Subcutaneous adipose tissue (tissue), 4 donors: Measurements from ENCODE around the gene TSPAN4. TPM values are rescaled to one million over a fixed set of nuclear protein-coding genes. Genes with fewer than 3 reads are reported as not detected.

ENCODE experiments used
- CTCF ChIP-seq: fragments of 450-650 bp; IDR thresholded peaks from one replicate; pipeline ENCODE4 v1.5.1; 2016; ENCODE audit warnings: low read depth, mild to moderate bottlenecking, control low read depth, antibody characterized with exemption, moderate library complexity
- total RNA-seq, 4 donors: library from RNA; depleted of rRNA; stranded (reverse); fragments of >200 nt; gene quantifications; one replicate each; pipeline ENCODE4 v1.1.0, GENCODE V29; 2016

The TSPAN4 gene
- total RNA-seq, 4 donors from 2014 or later, result 67.0 to 219 (median 185) TPM

DNA sequence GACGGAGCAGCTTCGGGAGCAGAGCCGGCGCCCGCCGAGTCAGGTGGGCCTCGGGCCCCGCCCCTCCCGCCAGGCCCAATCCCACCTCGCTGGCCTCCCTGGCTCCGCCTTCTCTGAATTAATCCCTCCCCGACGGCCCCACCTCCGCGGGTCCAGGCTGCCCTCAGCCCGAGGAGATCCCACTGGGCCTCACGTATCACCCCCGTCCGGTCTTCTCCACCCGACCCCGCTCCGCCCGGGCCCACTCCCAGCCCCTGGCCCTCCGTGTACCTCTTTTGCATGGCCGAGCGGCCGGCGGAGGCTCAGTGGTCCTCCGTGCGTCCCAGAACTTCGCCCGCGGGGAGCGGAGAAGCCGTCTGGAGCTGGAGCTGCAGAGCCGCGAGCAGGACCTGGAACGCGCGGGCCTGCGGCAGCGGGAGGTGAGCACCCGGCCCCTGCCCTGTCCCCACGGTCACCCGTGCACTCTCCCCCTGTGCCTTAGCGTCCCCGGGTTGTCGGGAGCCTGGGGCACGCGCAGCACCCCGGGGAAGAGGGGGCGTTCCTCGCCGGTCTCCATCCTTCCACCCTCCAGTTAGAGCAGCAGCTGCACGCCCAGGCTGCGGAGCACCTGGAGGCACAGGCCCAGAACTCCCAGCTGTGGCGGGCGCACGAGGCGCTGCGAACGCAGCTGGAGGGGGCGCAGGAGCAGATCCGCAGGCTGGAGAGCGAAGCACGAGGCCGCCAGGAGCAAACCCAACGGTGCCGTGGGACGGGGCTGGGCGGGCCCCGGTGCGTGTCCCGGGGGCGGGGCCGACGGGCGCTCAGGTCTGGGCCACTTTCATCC lies 12.1 kb upstream of the TSPAN4 start:
- no peak for TF ChIP-seq CTCF

GRCh38 chr11:831118-831864 lies 11.4 kb upstream of the TSPAN4 start:
- TF ChIP-seq CTCF, result no peak

- TF ChIP-seq CTCF, result no peak
Observed at GRCh38 chr11:831961-832528, 10.6 kb upstream of the TSPAN4 start.

DNA sequence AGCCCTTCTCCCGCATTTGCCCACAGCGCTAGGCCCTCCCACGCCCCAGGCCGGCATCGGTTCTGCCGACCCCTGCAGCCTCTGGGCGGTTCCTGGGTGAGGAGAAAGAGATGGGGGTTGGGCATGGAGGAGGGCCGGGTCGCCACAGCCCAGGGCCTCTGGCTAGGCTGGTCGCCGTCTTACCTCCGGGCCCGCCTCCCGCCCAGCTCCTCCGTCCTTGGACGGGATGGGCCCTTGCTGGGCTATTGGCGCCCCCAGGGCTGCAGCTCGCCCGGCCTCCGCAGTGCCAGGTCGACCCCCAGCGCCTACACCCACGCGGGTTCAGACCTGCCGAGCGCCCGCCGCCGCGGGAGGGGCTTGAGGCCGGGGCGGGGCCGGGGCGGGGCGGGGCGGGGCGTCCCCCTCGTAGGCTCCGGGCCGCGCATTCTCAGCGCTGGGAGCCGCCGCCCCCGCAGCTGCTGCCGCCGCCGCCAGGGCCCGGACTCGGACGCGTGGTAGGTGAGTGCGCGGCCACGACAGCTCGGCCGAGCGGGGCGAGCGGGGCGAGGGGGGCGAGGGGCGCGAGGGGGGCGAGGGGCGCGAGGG lies 10.0 kb upstream of the TSPAN4 start, which contains the start of gene CD151:
Gene CD151 (plus strand): TSS at position 424 of the 585 bp plus-strand sequence. CDS start 3,118 bp downstream, outside the sequence.
- TF ChIP-seq CTCF, result no peak

- no peak for TF ChIP-seq CTCF
Observed at GRCh38 chr11:833114-833791, 9.4 kb upstream of the TSPAN4 start.

DNA sequence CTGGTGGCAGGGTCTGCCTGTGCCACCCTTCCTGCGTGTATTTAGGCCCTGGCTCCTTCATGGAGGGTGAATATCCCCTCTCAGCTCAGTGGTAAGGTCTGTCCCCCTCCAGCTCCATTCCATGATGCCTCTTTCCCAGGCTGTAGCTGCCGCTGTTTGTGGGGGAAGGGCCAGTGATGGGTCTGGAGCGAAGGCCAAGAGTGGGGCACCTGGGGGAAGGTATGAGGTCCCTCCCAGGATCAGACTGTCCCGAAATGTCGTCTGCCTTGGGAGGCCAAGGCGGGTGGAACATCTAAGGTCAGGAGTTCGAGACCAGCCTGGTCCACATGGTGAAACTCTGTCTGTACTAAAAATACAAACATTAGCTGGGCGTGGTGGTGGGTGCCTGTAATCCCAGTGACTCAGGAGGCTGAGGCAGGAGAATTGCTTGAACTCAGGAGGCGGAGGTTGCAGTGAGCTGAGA lies 8.8 kb upstream of the TSPAN4 start:
- no peak for TF ChIP-seq CTCF
